Stomach (tissue), 19 donors: Measurements from ENCODE around the gene ALKBH8. TPM values are rescaled to one million over a fixed set of nuclear protein-coding genes. Genes with fewer than 3 reads are reported as not detected.

Source experiments
- DNase-seq, 2 donors: peaks; one replicate each; pipeline versions ENCODE4 v3.0.0 to v3.0.0-alpha.2; 2013 to 2019
- H3K27ac ChIP-seq, 5 donors: fragments of 200-600 bp in 4 of 5; sonication (generic) in 4 of 5; one replicate each; pipeline ENCODE4 v1.5.1; 2013 to 2019; ENCODE audit warnings: mild to moderate bottlenecking in 1 of 5, moderate library complexity in 1 of 5
- H3K27me3 ChIP-seq, 3 donors: fragments of 200-600 bp; sonication (generic); one replicate each; pipeline ENCODE4 v1.5.1; 2017 to 2019; ENCODE audit warnings: mixed run types in 1 of 3
- H3K36me3 ChIP-seq, 4 donors: fragments of 200-600 bp; sonication (generic); 1 replicate in 3 of 4; 2 replicates in 1 of 4; pipeline ENCODE4 v1.5.1; 2016 to 2019
- H3K4me1 ChIP-seq, 4 donors: fragments of 200-600 bp; sonication (generic); one replicate each; pipeline ENCODE4 v1.5.1; 2016 to 2019
- H3K4me3 ChIP-seq, 4 donors: fragments of 200-600 bp; sonication (generic) in 3 of 4; one replicate each; pipeline ENCODE4 v1.5.1; 2016 to 2019; ENCODE audit warnings: mild to moderate bottlenecking in 1 of 4
- H3K9me3 ChIP-seq, 4 donors: fragments of 200-600 bp; sonication (generic); one replicate each; pipeline ENCODE4 v1.5.1; 2016 to 2019
- EP300 ChIP-seq: sonication (generic); formaldehyde crosslinking; IDR thresholded peaks from one replicate; pipeline ENCODE4 v1.6.1; 2017; ENCODE audit warnings: antibody characterized with exemption
- POLR2A ChIP-seq, 4 donors: fragments of 450-650 bp; IDR thresholded peaks; one replicate each; pipeline ENCODE4 v1.6.1; 2016; ENCODE audit warnings: antibody characterized with exemption in 4 of 4, control low read depth in 2 of 4, mild to moderate bottlenecking in 1 of 4, moderate library complexity in 1 of 4
- POLR2AphosphoS5 ChIP-seq, 3 donors: sonication (generic); formaldehyde crosslinking; IDR thresholded peaks; one replicate each; pipeline ENCODE4 v1.6.1; 2016; ENCODE audit warnings: antibody characterized with exemption in 3 of 3
- WGBS, 5 donors: extraction: QIAGEN DNeasy Blood & Tissue Kit in 3 of 5; methylation state at CpG; one replicate each; pipeline versions ENCODE4 v1.1.5 to v1.1.7; 2013 to 2018; 5-methylcytosine and 5-hydroxymethylcytosine counted together
- intact Hi-C: fragments of 100-400 bp; cut with DNase I; formaldehyde crosslinking; loops from one replicate; pipeline ENCODE4 v1.15.1; 2023; ENCODE audit warnings: low total_unique reads
- long read RNA-seq, 10 donors: transcript quantifications; one replicate each; lab custom pipeline, GENCODE V29; 2026
- polyA plus RNA-seq, 3 donors: library from polyadenylated mRNA; stranded (reverse); fragments of 200-250 nt; gene quantifications; one replicate each; pipeline ENCODE4 v1.2.3, GENCODE V29; 2013
- total RNA-seq, 5 donors: library from RNA; depleted of rRNA; stranded (reverse); fragments of >200 nt; gene quantifications; one replicate each; pipeline versions ENCODE4 v1.1.0 to v1.2.3, GENCODE V29; 2014 to 2016
- TF ChIP-seq, protein P1 (sequence below), 7 experiments: fragments of 450-650 bp in 4 of 7; fragments of 200-600 bp in 3 of 7; sonication (generic) in 3 of 7; IDR thresholded peaks; one replicate each; pipeline ENCODE4 v1.5.1; 2016 to 2019; ENCODE audit warnings: antibody characterized with exemption in 7 of 7, control low read depth in 2 of 7, mild to moderate bottlenecking in 1 of 7
- donor health status: healthy with polysubstance abuse.
- donor health status: Bipolar disorder and iron deficiency.
- donor health status: healthy.

Gene ALKBH8, protein sequence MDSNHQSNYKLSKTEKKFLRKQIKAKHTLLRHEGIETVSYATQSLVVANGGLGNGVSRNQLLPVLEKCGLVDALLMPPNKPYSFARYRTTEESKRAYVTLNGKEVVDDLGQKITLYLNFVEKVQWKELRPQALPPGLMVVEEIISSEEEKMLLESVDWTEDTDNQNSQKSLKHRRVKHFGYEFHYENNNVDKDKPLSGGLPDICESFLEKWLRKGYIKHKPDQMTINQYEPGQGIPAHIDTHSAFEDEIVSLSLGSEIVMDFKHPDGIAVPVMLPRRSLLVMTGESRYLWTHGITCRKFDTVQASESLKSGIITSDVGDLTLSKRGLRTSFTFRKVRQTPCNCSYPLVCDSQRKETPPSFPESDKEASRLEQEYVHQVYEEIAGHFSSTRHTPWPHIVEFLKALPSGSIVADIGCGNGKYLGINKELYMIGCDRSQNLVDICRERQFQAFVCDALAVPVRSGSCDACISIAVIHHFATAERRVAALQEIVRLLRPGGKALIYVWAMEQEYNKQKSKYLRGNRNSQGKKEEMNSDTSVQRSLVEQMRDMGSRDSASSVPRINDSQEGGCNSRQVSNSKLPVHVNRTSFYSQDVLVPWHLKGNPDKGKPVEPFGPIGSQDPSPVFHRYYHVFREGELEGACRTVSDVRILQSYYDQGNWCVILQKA
- 10 to 100 TPM in 3 of 5 donors, 1 to 10 TPM in 1, under 1 TPM in 1; 0.87 to 28.0 (median 10.5) TPM for total RNA-seq
- 1 to 10 TPM; 2.9 to 3.7 (median 3.3) TPM for polyA plus RNA-seq
- long read RNA-seq, donor 1: 0 reads
- long read RNA-seq, donor 2: 0 reads
- long read RNA-seq, donor 3: 0 reads
- long read RNA-seq, donor 4: 0 reads
- long read RNA-seq, donor 5, full-length matches to known transcripts: 2 of 2 reads
- long read RNA-seq, donor 5, partial matches to known transcripts: 0 of 2 reads
- long read RNA-seq, donor 5, other reads (novel, unspliced or antisense): 0 of 2 reads
- long read RNA-seq, donor 6, full-length matches to known transcripts: 2 of 9 reads
- long read RNA-seq, donor 6, partial matches to known transcripts: 7 of 9 reads
- long read RNA-seq, donor 6, other reads (novel, unspliced or antisense): 0 of 9 reads
- long read RNA-seq, donor 7, full-length matches to known transcripts: 2 of 2 reads
- long read RNA-seq, donor 7, partial matches to known transcripts: 0 of 2 reads
- long read RNA-seq, donor 7, other reads (novel, unspliced or antisense): 0 of 2 reads
- long read RNA-seq, donor 8, full-length matches to known transcripts: 1 of 1 reads
- long read RNA-seq, donor 8, partial matches to known transcripts: 0 of 1 reads
- long read RNA-seq, donor 8, other reads (novel, unspliced or antisense): 0 of 1 reads
- long read RNA-seq, donor 9: 0 reads
- long read RNA-seq, donor 10: 0 reads

DNA sequence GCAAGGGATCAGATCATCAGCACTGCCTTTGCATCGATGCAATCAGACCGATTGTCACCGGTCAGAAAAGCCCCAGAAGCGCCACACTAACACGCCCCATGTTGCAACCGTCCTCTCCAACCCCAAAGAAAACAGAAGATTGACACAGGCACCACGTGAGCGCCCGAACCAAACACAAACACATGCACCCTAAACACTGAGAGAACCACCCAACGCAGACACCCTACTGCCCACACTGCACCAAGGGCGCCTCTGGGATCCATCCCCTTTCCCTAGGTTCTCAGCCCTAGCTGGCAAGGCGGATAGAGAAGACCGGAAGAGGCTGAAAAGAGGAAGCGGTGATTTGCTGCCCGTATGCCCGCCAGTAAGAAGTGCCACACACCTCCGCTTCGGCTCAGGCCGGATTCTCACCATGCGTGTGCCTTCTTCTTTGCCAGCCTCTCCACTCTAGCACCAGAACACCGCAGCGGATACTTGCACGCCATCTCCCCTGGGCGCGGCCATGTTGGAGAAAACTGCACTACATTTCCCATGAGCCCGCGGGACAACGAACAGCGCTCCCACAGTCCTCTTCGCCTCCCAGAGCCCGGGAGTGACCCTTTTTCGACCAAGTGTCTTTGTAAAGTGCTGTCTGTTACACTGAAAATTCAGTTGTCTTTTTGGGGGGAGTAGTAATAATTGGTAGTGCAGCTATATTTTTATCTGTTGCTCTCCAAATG lies at the start of gene ALKBH8:
ALKBH8 (minus strand) TSS at position 517 of the 719 bp plus-strand sequence. CDS start 4,842 bp downstream, outside the sequence.
- H3K27me3 ChIP-seq: peaks cover 0 to 8% (median 0%) of the 10 kb centered on the region in 3 donors
- H3K27ac ChIP-seq: peak within 1 kb of the TSS; percentile 48 to 87 (median 81)
- H3K4me3 ChIP-seq: peak within 1 kb of the TSS; percentile 73 to 96 (median 90)
- DNase-seq: peak; percentile 75 to 91
- TF ChIP-seq, protein P1, sequence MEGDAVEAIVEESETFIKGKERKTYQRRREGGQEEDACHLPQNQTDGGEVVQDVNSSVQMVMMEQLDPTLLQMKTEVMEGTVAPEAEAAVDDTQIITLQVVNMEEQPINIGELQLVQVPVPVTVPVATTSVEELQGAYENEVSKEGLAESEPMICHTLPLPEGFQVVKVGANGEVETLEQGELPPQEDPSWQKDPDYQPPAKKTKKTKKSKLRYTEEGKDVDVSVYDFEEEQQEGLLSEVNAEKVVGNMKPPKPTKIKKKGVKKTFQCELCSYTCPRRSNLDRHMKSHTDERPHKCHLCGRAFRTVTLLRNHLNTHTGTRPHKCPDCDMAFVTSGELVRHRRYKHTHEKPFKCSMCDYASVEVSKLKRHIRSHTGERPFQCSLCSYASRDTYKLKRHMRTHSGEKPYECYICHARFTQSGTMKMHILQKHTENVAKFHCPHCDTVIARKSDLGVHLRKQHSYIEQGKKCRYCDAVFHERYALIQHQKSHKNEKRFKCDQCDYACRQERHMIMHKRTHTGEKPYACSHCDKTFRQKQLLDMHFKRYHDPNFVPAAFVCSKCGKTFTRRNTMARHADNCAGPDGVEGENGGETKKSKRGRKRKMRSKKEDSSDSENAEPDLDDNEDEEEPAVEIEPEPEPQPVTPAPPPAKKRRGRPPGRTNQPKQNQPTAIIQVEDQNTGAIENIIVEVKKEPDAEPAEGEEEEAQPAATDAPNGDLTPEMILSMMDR (IDR thresholded peaks at IDR 0.05): no peak
- TF ChIP-seq POLR2AphosphoS5 (IDR thresholded peaks at IDR 0.05) (no peak), EP300 (no peak), POLR2A (IDR thresholded peaks at IDR 0.05) (no peak)
- peaks cover 0 to 5% (median 0%) of the 10 kb centered on the region in 4 donors for H3K36me3 ChIP-seq
- peaks cover 20 to 48% (median 33%) of the 10 kb centered on the region in 4 donors for H3K4me1 ChIP-seq
- no peaks in the 10 kb centered on the region for H3K9me3 ChIP-seq
- 0 to 1% (median 1%) methylated on average over 30 to 32 of the region's 32 CpGs for WGBS, 5 donors
- intact Hi-C loops: no loop called here

DNA sequence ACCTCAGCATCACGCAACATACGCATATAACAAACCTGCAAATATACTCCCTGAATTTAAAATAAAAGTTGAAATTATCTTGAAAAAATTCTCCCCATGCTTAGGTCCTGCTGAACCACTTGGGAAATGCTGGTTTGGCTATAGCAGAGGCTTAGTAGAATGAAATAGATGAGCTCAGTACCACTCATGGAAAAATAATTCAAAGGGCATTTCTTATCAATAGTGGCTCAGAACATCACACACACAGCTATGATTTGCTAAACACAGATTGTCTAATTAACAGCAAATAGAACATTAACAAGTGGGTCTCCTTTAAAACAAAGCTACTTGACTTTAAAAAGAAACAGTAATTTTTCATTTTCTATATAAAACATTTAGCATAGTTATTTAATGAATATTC lies 46.9 kb upstream of the ALKBH8 start:
- H3K4me3 ChIP-seq: no peak overlapping the region
- H3K27me3 ChIP-seq: peaks cover 0 to 12% (median 12%) of the 10 kb centered on the region in 3 donors
- H3K4me1 ChIP-seq: no peaks in the 10 kb centered on the region
- intact Hi-C loops: no loop called here
- no peaks in the 10 kb centered on the region for H3K36me3 ChIP-seq
- TF ChIP-seq EP300 (no peak), POLR2AphosphoS5 (IDR thresholded peaks at IDR 0.05) (no peak), POLR2A (IDR thresholded peaks at IDR 0.05) (no peak)
- TF ChIP-seq, protein P1 (IDR thresholded peaks at IDR 0.05): no peak
- no peak for DNase-seq
- H3K27ac ChIP-seq: no peak overlapping the region
- 94 to 100% (median 96%) methylated on average over 2 of the region's 2 CpGs for WGBS, 5 donors
- no peaks in the 10 kb centered on the region for H3K9me3 ChIP-seq

DNA sequence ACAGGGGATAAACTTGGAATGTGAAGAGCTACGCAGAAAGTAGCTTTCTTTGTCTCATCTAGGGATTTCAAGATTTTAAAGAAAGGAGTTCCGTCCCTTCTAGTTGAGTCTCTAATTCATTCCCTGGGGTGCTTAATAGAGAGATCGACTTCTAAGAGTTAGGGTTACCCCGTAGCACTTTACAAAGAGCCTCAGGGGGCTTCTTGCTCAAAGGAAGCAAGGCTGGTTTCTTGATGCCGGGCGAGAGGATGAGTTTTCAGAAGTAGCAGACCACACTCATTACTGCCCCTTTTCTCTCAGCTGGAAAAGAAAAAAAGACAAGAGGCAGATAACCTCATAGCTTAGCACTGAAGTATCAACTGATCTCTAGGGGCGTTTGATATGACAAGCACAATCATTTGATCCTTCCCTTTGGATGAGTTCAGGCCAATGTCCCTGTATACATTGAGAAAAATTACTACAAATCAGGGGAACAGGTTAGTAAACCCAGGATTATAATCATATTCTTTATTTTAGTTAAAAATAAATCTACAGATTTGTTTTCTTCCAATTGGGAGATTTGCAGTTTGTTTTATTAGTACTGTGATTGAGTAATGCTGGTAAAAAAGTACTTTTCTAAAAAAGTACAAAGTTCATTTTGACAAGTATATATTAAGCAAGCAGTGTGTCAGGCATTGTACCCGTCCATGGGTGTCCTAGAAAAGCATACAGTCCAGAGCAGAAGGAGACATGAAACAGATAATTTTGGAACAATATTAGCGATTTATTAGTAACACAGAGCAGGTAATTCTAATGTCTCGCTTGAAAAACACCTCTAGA lies 44.1 kb upstream of the ALKBH8 start:
- Histone ChIP-seq H3K4me3 (no peak overlapping the region), H3K4me1 (no peaks in the 10 kb centered on the region), H3K27me3 (peaks cover 0 to 22% (median 12%) of the 10 kb centered on the region in 3 donors), H3K9me3 (no peaks in the 10 kb centered on the region), H3K27ac (no peak overlapping the region), H3K36me3 (no peaks in the 10 kb centered on the region)
- DNase-seq: no peak
- intact Hi-C loops: no loop called here
- WGBS, 5 donors: 48 to 53% (median 49%) methylated on average over 10 of the region's 10 CpGs
- TF ChIP-seq POLR2AphosphoS5 (IDR thresholded peaks at IDR 0.05): no peak
- TF ChIP-seq, protein P1 (IDR thresholded peaks at IDR 0.05): no peak
- no peak for TF ChIP-seq EP300
- TF ChIP-seq POLR2A (IDR thresholded peaks at IDR 0.05): no peak
